Skin epidermis (tissue), 12 donors: ENCODE results near the gene SLC25A13.
"Not testable (repeated sequence)": the region's sequence is repeated elsewhere in the genome, so short reads cannot be mapped to it uniquely, and the experiment has no call there.

ENCODE experiments used
- H3K27ac ChIP-seq, 21 experiments: fragments of 200-600 bp; sonication (generic) in 11 of 21; one replicate each; pipeline ENCODE4 v1.5.0; 2020; ENCODE audit warnings: mild to moderate bottlenecking in 3 of 21, inconsistent platforms in 2 of 21, moderate library complexity in 2 of 21
- H3K4me3 ChIP-seq, 7 experiments: fragments of 200-600 bp; sonication (generic) in 2 of 7; one replicate each; pipeline ENCODE4 v1.5.0; 2020; ENCODE audit warnings: inconsistent platforms in 2 of 7, mild to moderate bottlenecking in 2 of 7, moderate library complexity in 1 of 7

The SLC25A13 gene

DNA sequence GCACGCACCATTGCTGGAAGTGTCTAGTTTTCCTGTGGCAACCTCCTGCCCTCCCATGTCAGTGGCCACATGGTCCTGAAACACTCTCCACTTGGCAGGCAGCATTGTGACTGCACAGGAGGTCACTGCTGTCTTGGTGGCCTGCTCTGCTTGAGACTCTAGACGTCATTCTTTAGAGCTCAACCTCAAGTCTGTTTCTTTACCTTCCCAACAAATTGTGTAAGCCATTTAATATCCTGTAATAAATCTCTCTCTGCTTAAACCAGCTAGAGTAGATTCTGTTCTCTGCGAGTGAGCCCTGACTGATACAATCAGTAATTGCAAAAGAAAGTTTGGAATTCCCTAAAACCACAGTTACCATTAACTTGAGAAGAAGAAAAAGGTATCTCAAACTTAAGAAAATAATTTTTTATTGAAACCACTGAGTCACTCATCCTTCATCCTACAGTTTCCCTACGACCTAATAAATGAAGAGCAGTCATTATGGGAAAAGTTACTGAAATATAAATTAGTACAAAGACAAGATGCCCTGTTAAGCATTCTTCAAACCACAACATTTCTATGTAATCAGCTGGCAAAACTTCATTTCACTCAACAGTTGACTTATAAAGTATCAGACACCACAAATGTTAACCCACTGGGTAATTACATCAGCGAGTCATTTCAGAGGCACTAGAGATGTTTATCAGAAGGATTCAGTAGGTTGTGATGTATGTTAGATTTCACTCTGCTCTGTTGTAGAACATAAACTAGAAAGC is 18.0 kb downstream of the SLC25A13 start:
- H3K27ac ChIP-seq = peak overlapping the region in 6 of 21 experiments; percentile 0 to 70 (median 14)
- H3K4me3 ChIP-seq = no peak overlapping the region

GRCh38 chr7:96303105-96303685 is 18.7 kb downstream of the SLC25A13 start:
- no peak overlapping the region for H3K4me3 ChIP-seq
- H3K27ac ChIP-seq = peak overlapping the region in 6 of 21 experiments; percentile 0 to 70 (median 14)

DNA sequence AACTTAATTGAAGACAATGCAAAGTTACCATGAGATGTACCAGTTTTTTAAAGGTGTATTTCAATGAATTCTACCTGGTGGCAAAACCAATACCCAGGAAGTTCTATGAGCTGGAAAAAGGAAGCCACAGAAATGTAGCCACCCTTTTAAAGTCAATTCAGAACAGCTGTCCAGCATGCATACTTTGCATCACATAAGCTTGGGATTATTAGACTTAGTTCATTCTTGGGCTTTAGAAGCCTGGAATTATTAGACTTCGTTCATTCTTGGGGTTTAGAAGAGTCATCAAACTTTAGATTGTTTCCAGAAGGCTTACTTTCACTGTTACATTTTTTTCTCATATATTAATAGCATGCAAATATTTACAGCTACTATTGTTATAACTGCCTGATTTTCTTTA is 20.9 kb downstream of the SLC25A13 start:
- H3K27ac ChIP-seq = no peak overlapping the region
- no peak overlapping the region for H3K4me3 ChIP-seq

- no peak overlapping the region for H3K27ac ChIP-seq
- no peak overlapping the region for H3K4me3 ChIP-seq
These were observed 21.4 kb downstream of the SLC25A13 start for GRCh38 chr7:96300502-96300901.

DNA sequence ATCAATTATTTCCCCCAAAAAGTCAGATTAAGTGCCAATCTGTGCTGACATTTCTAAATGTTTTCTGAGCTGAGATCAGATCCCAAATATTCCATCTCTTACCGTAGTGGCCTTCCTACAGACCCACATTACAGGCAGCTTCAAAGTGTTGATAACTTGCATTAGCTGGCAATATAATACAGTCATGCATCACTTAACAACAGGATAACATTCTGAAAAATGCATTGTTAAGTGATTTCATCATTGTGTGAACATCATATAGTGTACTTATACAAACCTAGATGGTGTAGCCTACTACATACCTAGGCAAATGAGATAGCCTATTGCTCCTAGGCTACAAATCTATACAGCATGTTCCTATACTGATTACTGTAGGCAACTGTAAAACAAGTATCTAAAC is 22.4 kb downstream of the SLC25A13 start:
- Histone ChIP-seq H3K4me3 (no peak overlapping the region), H3K27ac (no peak overlapping the region)

DNA sequence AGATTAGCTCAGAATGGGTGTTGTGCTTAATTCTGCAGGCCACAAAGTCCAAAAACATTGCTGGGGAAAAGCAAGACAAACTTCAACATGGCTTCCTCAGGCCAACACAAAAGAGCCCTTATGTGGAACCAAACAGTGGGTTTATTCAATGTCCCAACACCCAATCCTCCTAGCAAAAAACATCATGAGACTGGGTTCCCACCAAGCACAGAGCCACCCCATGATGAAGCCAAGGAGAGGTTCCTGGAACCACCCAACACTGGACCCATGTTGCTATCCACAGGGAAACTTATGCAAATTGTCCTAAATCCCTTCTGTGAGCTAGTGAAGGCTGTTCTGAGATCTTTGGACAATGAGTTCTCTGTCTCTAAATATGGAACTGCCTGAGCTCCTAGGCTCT is 24.0 kb downstream of the SLC25A13 start:
- Histone ChIP-seq H3K27ac (no peak overlapping the region), H3K4me3 (no peak overlapping the region)

DNA sequence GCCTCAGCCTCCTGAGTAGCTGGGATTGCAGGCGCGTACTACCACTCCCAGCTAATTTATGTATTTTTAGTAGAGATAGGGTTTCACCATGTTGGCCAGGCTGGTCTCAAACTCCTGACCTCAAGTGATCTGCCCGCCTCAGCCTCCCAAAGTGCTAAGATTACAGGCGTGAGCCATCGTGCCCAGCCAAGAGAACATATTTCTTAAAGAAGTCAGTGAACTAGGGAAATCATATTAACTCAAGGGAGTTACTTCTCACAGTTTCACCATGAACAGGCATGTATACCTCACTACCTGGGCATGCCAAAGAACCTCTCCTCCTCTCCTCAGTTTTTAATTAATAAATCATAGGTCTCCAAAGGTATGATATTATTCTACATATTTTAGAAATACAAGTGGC is 24.5 kb downstream of the SLC25A13 start:
- not testable (repeated sequence) for H3K4me3 ChIP-seq
- peak overlapping the region in 1 of 21 experiments; percentile 13 for H3K27ac ChIP-seq

GRCh38 chr7:96293911-96294310 is 28.0 kb downstream of the SLC25A13 start:
- not testable (repeated sequence) for H3K27ac ChIP-seq, H3K4me3 ChIP-seq

- Histone ChIP-seq H3K4me3 (no peak overlapping the region), H3K27ac (no peak overlapping the region)
These were observed 34.3 kb downstream of the SLC25A13 start for GRCh38 chr7:96287559-96287958.

DNA sequence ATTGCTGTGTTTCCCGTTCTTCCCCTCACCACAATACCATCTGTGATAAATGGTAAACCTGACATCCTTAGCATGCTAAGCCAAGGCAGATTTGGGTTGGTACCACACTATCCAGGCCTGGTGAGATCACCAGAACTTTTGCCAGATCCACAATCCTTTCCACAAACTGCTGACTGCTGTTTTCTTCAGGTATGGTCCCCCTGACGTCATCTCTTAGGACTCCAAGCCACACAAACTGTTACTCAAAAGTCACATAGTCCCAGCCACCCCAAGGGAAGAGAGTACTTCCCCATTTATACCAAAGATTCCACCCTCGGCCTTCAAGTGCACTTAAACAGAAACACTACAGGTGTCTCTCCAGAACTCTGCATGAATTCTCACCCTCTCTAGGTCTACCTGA is 34.8 kb downstream of the SLC25A13 start:
- Histone ChIP-seq H3K27ac (peak overlapping the region in 1 of 21 experiments; percentile 81), H3K4me3 (no peak overlapping the region)

DNA sequence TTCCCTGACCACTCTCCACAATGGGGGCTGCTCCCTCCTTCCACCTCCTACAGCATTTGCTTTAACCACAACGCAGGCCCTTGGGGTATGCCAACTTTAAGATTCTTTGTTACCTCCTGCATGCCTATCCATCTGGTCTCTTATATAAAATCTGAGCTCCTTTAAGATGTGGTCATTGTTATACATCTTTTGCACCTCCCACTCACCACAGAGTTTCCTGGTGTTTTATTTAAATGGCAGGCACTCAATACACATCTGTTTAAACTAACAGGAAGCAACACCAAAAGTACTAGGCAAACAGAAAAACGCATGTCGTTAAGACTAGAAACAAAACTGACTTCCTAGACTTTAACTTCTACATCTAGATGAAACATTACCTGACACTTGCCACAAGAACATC is 36.3 kb downstream of the SLC25A13 start:
- H3K4me3 ChIP-seq = no peak overlapping the region
- peak overlapping the region in 9 of 21 experiments; percentile 11 to 81 (median 53) for H3K27ac ChIP-seq

- peak overlapping the region in 5 of 21 experiments; percentile 20 to 81 (median 67) for H3K27ac ChIP-seq
- no peak overlapping the region for H3K4me3 ChIP-seq
These were observed 37.1 kb downstream of the SLC25A13 start for GRCh38 chr7:96284835-96285234.

DNA sequence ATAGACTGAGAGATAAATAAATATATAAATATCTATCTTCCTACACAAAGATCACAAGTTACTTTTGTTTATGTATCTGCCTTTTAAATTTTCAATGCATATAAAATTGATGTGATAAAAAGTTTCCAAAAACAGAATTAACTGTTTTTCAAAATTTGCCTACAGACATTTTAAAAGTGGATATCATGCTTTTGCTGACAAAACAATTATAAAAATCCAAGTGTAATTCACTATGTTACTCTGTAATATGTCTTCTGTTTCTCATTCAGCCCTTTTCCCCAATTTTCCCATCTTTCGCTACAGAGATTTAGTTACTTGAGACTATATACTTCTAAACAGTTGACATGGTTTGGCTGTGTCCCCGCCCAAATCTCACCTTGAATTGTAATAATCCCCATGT is 37.7 kb downstream of the SLC25A13 start:
- Histone ChIP-seq H3K27ac (no peak overlapping the region), H3K4me3 (no peak overlapping the region)

DNA sequence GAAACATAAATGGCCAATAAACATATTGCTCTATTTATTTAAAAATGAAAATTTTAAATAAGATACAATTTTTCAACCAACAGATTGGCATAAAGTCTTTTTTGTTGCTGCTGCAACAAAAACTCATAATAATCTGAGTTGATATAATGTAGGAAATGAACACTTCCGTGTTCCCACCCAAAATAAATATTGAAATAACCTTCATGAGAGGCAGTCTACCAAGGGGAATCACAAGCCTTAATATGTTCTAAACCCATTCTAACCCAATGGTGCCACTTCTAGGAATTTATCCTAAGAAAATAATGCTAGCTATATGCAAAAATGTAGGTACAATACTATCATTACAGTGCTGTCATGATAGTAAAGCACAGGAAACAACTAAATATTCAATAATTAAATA is 39.1 kb downstream of the SLC25A13 start:
- H3K4me3 ChIP-seq = no peak overlapping the region
- no peak overlapping the region for H3K27ac ChIP-seq

DNA sequence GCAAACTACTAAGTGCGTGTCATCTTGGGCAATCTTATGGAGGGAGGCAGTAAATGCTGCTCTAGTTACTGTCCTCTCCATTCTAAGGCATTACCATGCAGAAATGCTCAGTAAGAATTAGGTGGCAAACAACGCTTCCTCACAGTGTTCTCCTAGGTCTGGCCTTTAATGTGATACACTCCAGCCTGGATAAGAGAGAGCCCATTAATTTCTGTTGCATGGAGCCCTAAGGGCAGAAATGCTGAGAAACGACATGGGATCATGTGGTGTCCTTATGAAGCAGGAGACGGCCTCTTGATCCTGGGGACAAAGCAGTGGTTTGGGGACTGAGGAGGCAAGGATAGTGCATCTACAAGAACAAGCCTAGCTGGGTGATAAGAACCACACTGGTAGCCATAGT is 44.0 kb downstream of the SLC25A13 start:
- H3K4me3 ChIP-seq = no peak overlapping the region
- no peak overlapping the region for H3K27ac ChIP-seq

DNA sequence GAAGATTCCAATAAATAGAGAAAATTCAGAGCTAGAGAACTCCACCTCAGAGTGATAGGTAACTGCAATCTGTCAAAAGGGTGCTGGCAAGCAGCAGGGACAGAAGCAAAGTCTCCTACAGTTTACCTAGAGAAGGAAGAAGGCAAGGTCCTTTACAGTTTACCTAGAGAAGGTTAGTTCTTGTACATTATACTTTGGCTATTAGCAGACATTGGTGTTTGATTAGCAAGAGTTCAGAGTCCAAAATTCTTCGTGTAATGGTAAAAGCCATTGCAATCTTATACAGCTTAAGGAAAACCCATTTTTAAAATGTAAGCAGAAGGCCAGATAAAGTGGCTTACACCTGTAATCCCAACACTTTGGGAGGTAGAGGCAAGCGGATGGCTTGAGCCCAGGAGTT is 45.9 kb downstream of the SLC25A13 start:
- Histone ChIP-seq H3K4me3 (no peak overlapping the region), H3K27ac (no peak overlapping the region)

- Histone ChIP-seq H3K4me3 (no peak overlapping the region), H3K27ac (no peak overlapping the region)
These were observed 48.2 kb downstream of the SLC25A13 start for GRCh38 chr7:96273716-96274115.

GRCh38 chr7:96269246-96269994 is 52.5 kb downstream of the SLC25A13 start:
- Histone ChIP-seq H3K27ac (no peak overlapping the region), H3K4me3 (no peak overlapping the region)

- H3K4me3 ChIP-seq = no peak overlapping the region
- no peak overlapping the region for H3K27ac ChIP-seq
These were observed 55.3 kb downstream of the SLC25A13 start for GRCh38 chr7:96266580-96266979.

GRCh38 chr7:96266015-96266414 is 55.9 kb downstream of the SLC25A13 start:
- H3K27ac ChIP-seq = no peak overlapping the region
- no peak overlapping the region for H3K4me3 ChIP-seq

DNA sequence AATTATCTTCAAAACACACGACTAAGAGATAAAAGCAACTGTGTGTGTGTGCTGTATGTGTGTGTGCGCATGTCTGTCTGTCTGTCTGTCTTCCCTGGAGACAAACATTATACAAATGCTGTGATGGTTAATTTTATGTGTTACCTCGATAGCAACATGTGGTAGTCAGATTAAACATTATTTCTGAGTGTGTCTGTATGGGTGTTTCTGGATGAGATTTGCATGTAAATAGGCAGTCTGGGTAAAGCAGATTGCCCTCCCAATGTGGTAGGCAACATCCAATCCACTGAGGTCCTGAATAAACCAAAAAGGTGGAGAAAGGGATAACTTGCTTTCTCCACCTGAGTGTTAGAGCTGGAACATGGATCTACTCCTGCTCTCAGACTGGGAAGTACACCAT is 67.9 kb downstream of the SLC25A13 start:
- Histone ChIP-seq H3K27ac (no peak overlapping the region), H3K4me3 (no peak overlapping the region)
